Lower leg skin (tissue), 4 donors: ENCODE measurements around the gene GSG1L. TPM values are rescaled to one million over a fixed set of nuclear protein-coding genes. Genes with fewer than 3 reads are reported as not detected.

ENCODE experiments used
- DNase-seq, 2 donors: peaks; one replicate each; pipeline ENCODE4 v3.0.0-alpha.2; 2019; ENCODE audit warnings: low spot score in 2 of 2
- H3K4me3 ChIP-seq: fragments of 200-600 bp; sonication (generic); 2 replicates; pipeline ENCODE4 v1.5.1; 2017; ENCODE audit warnings: mild to moderate bottlenecking, low read depth; ENCODE audit not compliant: poor library complexity, severe bottlenecking
- CTCF ChIP-seq, 3 donors: fragments of 450-650 bp; IDR thresholded peaks; one replicate each; pipeline ENCODE4 v1.5.1; 2016; ENCODE audit warnings: antibody characterized with exemption in 3 of 3, mild to moderate bottlenecking in 3 of 3, moderate library complexity in 2 of 3
- POLR2A ChIP-seq, 2 donors: fragments of 450-650 bp; IDR thresholded peaks; one replicate each; pipeline ENCODE4 v1.6.1; 2016 to 2017; ENCODE audit warnings: antibody characterized with exemption in 2 of 2, mild to moderate bottlenecking in 1 of 2, moderate library complexity in 1 of 2
- WGBS, 2 donors: methylation state at CpG; one replicate each; pipeline ENCODE4 v1.1.5; 2018; 5-methylcytosine and 5-hydroxymethylcytosine counted together
- intact Hi-C: fragments of 100-400 bp; cut with DNase I; formaldehyde crosslinking; loops from one replicate; pipeline ENCODE4 v1.15.0; 2023; ENCODE audit warnings: low total_unique reads
- total RNA-seq, 4 donors: library from RNA; depleted of rRNA; stranded (reverse); fragments of >200 nt; gene quantifications; one replicate each; pipeline ENCODE4 v1.1.0, GENCODE V29; 2016

The GSG1L gene
- total RNA-seq, 4 donors from 2014 or later = 0.49 to 1.1 (median 0.59) TPM; not detected in 1

GRCh38 chr16:27921134-27921533 lies 142.4 kb downstream of the GSG1L start:
- no peak for DNase-seq
- no peak overlapping the region for H3K4me3 ChIP-seq
- intact Hi-C loops = no loop called here
- 52 to 54% methylated on average over 4 of the region's 4 CpGs for WGBS, 2 donors
- no peak for TF ChIP-seq POLR2A (IDR thresholded peaks at IDR 0.05)
- no peak for TF ChIP-seq CTCF (IDR thresholded peaks at IDR 0.05)

DNA sequence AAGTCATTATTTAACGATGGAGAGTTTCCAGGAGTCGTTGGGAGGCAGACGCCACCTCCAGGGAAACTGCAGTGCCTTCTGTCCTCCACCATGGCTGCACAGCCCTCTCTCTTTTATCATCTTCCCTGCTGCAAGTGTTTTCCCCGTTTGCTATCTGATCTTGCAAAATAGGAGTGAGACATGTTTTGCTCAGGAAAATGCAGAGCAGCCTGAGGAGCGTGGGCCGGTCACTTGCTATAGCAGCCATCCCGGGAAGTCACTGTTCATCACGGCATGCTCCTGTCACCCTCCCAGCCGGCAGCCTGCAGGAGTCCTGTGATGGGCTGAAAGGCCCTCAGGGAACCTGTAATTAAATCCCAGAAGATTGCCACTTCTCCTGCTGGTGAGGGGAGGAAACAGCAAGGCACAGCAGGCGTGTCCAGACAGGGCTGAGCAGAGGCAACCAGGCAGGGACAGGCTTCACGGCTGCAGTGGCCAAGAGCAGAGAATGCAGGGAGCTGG lies 143.1 kb downstream of the GSG1L start:
- intact Hi-C loops = no loop called here
- TF ChIP-seq CTCF (IDR thresholded peaks at IDR 0.05) (no peak), POLR2A (IDR thresholded peaks at IDR 0.05) (no peak)
- DNase-seq = peak in 1 of 2 donors; percentile 18
- 6 to 7% methylated on average over 11 of the region's 11 CpGs for WGBS, 2 donors
- H3K4me3 ChIP-seq = no peak overlapping the region

DNA sequence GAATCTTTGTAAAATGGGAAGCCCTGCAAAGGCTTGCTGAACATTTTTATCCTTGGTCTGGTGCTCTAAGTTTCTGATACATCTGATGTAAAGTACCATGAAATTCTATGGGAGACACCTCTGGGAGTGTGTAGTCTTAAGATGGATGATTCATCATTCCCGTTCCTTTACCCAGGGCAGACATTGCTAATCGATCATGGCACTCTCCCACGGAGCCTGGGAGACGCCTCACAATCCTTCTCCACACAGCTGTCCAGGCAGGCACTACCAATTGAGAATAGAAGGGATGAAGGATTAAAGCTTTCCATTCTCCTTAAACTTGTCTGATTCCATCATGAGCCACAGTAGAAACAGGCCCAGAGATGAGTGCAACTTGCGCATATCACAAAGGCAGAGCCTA lies 144.8 kb downstream of the GSG1L start:
- no peak for TF ChIP-seq POLR2A (IDR thresholded peaks at IDR 0.05)
- no peak for TF ChIP-seq CTCF (IDR thresholded peaks at IDR 0.05)
- intact Hi-C loops = no loop called here
- DNase-seq = no peak
- no peak overlapping the region for H3K4me3 ChIP-seq
- WGBS, 2 donors = 34 to 40% methylated on average over 5 of the region's 5 CpGs

GRCh38 chr16:27917949-27918348 lies 145.6 kb downstream of the GSG1L start:
- intact Hi-C loops = no loop called here
- no peak overlapping the region for H3K4me3 ChIP-seq
- DNase-seq = no peak
- WGBS, 2 donors = 69 to 80% methylated on average over 1 of the region's 1 CpG
- TF ChIP-seq CTCF (IDR thresholded peaks at IDR 0.05) = no peak
- TF ChIP-seq POLR2A (IDR thresholded peaks at IDR 0.05) = no peak

- TF ChIP-seq CTCF (IDR thresholded peaks at IDR 0.05) = no peak
- no peak for TF ChIP-seq POLR2A (IDR thresholded peaks at IDR 0.05)
- 33 to 44% methylated on average over 2 of the region's 2 CpGs for WGBS, 2 donors
- intact Hi-C loops = no loop called here
- no peak for DNase-seq
- H3K4me3 ChIP-seq = no peak overlapping the region
Observed at GRCh38 chr16:27911486-27911885, 152.0 kb downstream of the GSG1L start.

GRCh38 chr16:27907457-27907972 lies 156.0 kb downstream of the GSG1L start:
- WGBS, 2 donors = 68 to 70% methylated on average over 1 of the region's 1 CpG
- intact Hi-C loops = no loop called here
- TF ChIP-seq CTCF (IDR thresholded peaks at IDR 0.05) (no peak), POLR2A (IDR thresholded peaks at IDR 0.05) (no peak)
- H3K4me3 ChIP-seq = no peak overlapping the region
- DNase-seq = no peak
